GM12878 (cell line): ENCODE results near the gene WWTR1. TPM values are rescaled to one million over a fixed set of nuclear protein-coding genes. Genes with fewer than 3 reads are reported as not detected.

Experiments
- CBFB ChIP-seq: IDR thresholded peaks from 2 replicates; pipeline ENCODE4 v1.6.1; 2016; ENCODE audit warnings: antibody characterized with exemption, low read depth
- EZH2 ChIP-seq: IDR thresholded peaks from 2 replicates; pipeline ENCODE4 v1.6.1; 2012; ENCODE audit warnings: low read depth, mild to moderate bottlenecking, control low read depth, inconsistent platforms, low read length, borderline replicate concordance; ENCODE audit not compliant: control insufficient read depth
- HCFC1 ChIP-seq: fragments of 150-350 bp; IDR thresholded peaks from 2 replicates; pipeline ENCODE4 v1.6.1; 2014; ENCODE audit warnings: low read length
- IKZF2 ChIP-seq, 2 experiments: fragments of 450-650 bp; IDR thresholded peaks; 2 replicates each; pipeline ENCODE4 v1.6.1; 2017; ENCODE audit warnings: mild to moderate bottlenecking in 2 of 2, moderate library complexity in 2 of 2
- KLF5 ChIP-seq: fragments of 450-650 bp; IDR thresholded peaks from 2 replicates; pipeline ENCODE4 v1.6.1; 2014; ENCODE audit warnings: mild to moderate bottlenecking; ENCODE audit not compliant: partially characterized antibody
- MEF2B ChIP-seq: fragments of 450-650 bp; IDR thresholded peaks from 2 replicates; pipeline ENCODE4 v1.6.1; 2018; ENCODE audit warnings: mild to moderate bottlenecking, moderate library complexity; ENCODE audit not compliant: partially characterized antibody, poor library complexity, severe bottlenecking
- RAD51 ChIP-seq: fragments of 450-650 bp; IDR thresholded peaks from 2 replicates; pipeline ENCODE4 v1.6.1; 2016; ENCODE audit warnings: moderate library complexity, mild to moderate bottlenecking, inconsistent platforms
- STAT1 ChIP-seq: fragments of 450-650 bp; conservative IDR thresholded peaks from 2 replicates; pipeline ENCODE4 v1.6.1; 2014; ENCODE audit warnings: antibody characterized with exemption, mild to moderate bottlenecking
- TBL1XR1 ChIP-seq: IDR thresholded peaks from 2 replicates; pipeline ENCODE4 v1.6.1; 2012; ENCODE audit warnings: low read depth, low read length, improper control_type of control experiment
- ZNF217 ChIP-seq: fragments of 450-650 bp; IDR thresholded peaks from 2 replicates; pipeline ENCODE4 v1.6.1; 2017; ENCODE audit warnings: antibody characterized with exemption, mild to moderate bottlenecking
- polyA plus RNA-seq, 11 experiments: library from polyadenylated mRNA; depleted of rRNA in 4 of 11; unstranded in 6 of 11; stranded (reverse) in 5 of 11; fragments of >200 nt; fragmentation: Nextera tagmentation in 4 of 11; fragmentation: Illumina TruSeq in 1 of 11; extraction: Ambion mirVana in 4 of 11; extraction: Trizol in 1 of 11; gene quantifications; 1 replicate in 1 of 11; 2 replicates in 10 of 11; pipeline versions ENCODE4 v1.2.1 to v1.2.3, GENCODE V29; 2011 to 2016; ENCODE audit warnings: inconsistent platforms in 2 of 11, missing spikeins in 2 of 11, low read depth in 1 of 11
- total RNA-seq, 4 experiments: library from RNA; depleted of rRNA in 3 of 4; stranded (reverse); fragments of >200 nt in 3 of 4; fragmentation: Illumina TruSeq in 1 of 4; extraction: Trizol in 1 of 4; gene quantifications; 2 replicates each; pipeline versions ENCODE4 v1.2.1 to v1.2.3, GENCODE V29; 2013 to 2021
- TF ChIP-seq, protein P1 (sequence below): IDR thresholded peaks from 2 replicates; pipeline ENCODE4 v1.6.1; 2012; ENCODE audit warnings: improper control_type of control experiment, low read depth, low read length; ENCODE audit not compliant: insufficient replicate concordance
- TF ChIP-seq, protein P2 (sequence below): fragments of 450-650 bp; IDR thresholded peaks from 2 replicates; pipeline ENCODE4 v1.6.1; 2017; ENCODE audit warnings: borderline replicate concordance
- TF ChIP-seq, protein P3 (sequence below): fragments of 150-350 bp; IDR thresholded peaks from 2 replicates; pipeline ENCODE4 v1.6.1; 2014; ENCODE audit warnings: mild to moderate bottlenecking, low read depth, low read length
- TF ChIP-seq, protein P4 (sequence below): fragments of 450-650 bp; formaldehyde crosslinking; IDR thresholded peaks from 2 replicates; pipeline ENCODE4 v1.4.0; 2020; ENCODE audit warnings: mild to moderate bottlenecking, moderate library complexity
- TF ChIP-seq, protein P5 (sequence below): fragments of 450-650 bp; IDR thresholded peaks from 2 replicates; pipeline ENCODE4 v1.6.1; 2017; ENCODE audit warnings: mild to moderate bottlenecking, low read depth, inconsistent platforms; ENCODE audit not compliant: poor library complexity, severe bottlenecking

The WWTR1 gene
- total and polyA plus RNA-seq, 10 of the 15 experiments (the other 5 are each of a cell fraction or from before 2014, with no cell fraction given), result 2.5 to 18.5 (median 5.8) TPM

DNA sequence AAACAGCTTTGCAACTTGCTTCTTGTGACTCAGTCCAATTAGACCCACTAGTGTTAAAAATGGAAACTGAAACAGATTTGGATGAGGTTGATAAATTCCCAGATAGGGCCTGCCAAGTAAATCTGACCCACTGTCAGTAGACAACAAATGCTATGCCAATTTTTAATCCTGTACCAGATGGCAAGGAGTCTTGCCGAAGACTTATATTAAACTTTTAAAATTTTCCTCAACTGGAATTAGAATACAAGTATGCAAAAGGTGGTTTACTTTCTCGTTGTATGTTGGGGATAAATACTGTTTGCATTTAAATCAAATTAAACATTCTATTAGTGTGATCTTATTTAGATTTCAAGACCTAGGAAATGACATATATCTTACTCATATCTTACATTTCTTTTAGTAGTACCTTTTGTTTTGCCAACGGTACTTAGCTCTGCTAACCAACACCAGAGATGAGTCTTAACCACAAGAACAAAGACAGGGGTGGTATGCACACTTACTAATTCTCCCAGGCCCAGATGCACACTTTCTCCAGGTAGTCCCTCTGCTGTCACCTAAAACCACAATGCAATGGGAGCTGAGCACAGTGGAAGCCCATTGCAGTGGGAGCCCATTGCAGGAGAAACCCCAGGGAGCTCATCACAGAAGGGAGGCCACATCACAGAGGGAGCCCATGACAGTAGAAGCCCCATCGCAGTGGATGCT lies 77.8 kb downstream of the WWTR1 start (continued):
- TF ChIP-seq, protein P1, sequence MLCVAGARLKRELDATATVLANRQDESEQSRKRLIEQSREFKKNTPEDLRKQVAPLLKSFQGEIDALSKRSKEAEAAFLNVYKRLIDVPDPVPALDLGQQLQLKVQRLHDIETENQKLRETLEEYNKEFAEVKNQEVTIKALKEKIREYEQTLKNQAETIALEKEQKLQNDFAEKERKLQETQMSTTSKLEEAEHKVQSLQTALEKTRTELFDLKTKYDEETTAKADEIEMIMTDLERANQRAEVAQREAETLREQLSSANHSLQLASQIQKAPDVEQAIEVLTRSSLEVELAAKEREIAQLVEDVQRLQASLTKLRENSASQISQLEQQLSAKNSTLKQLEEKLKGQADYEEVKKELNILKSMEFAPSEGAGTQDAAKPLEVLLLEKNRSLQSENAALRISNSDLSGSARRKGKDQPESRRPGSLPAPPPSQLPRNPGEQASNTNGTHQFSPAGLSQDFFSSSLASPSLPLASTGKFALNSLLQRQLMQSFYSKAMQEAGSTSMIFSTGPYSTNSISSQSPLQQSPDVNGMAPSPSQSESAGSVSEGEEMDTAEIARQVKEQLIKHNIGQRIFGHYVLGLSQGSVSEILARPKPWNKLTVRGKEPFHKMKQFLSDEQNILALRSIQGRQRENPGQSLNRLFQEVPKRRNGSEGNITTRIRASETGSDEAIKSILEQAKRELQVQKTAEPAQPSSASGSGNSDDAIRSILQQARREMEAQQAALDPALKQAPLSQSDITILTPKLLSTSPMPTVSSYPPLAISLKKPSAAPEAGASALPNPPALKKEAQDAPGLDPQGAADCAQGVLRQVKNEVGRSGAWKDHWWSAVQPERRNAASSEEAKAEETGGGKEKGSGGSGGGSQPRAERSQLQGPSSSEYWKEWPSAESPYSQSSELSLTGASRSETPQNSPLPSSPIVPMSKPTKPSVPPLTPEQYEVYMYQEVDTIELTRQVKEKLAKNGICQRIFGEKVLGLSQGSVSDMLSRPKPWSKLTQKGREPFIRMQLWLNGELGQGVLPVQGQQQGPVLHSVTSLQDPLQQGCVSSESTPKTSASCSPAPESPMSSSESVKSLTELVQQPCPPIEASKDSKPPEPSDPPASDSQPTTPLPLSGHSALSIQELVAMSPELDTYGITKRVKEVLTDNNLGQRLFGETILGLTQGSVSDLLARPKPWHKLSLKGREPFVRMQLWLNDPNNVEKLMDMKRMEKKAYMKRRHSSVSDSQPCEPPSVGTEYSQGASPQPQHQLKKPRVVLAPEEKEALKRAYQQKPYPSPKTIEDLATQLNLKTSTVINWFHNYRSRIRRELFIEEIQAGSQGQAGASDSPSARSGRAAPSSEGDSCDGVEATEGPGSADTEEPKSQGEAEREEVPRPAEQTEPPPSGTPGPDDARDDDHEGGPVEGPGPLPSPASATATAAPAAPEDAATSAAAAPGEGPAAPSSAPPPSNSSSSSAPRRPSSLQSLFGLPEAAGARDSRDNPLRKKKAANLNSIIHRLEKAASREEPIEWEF, result no peak
- TF ChIP-seq CBFB, result peak; percentile 87; the same call in 1 of the 2 replicates
- TF ChIP-seq, protein P2, sequence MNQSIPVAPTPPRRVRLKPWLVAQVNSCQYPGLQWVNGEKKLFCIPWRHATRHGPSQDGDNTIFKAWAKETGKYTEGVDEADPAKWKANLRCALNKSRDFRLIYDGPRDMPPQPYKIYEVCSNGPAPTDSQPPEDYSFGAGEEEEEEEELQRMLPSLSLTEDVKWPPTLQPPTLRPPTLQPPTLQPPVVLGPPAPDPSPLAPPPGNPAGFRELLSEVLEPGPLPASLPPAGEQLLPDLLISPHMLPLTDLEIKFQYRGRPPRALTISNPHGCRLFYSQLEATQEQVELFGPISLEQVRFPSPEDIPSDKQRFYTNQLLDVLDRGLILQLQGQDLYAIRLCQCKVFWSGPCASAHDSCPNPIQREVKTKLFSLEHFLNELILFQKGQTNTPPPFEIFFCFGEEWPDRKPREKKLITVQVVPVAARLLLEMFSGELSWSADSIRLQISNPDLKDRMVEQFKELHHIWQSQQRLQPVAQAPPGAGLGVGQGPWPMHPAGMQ, result no peak
- TF ChIP-seq ZNF217, result no peak
- no peak for TF ChIP-seq HCFC1
- no peak for TF ChIP-seq STAT1
- peak; percentile 64 for TF ChIP-seq MEF2B
- TF ChIP-seq EZH2, result no peak
- TF ChIP-seq, protein P3, sequence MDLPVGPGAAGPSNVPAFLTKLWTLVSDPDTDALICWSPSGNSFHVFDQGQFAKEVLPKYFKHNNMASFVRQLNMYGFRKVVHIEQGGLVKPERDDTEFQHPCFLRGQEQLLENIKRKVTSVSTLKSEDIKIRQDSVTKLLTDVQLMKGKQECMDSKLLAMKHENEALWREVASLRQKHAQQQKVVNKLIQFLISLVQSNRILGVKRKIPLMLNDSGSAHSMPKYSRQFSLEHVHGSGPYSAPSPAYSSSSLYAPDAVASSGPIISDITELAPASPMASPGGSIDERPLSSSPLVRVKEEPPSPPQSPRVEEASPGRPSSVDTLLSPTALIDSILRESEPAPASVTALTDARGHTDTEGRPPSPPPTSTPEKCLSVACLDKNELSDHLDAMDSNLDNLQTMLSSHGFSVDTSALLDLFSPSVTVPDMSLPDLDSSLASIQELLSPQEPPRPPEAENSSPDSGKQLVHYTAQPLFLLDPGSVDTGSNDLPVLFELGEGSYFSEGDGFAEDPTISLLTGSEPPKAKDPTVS, result no peak
- TF ChIP-seq TBL1XR1, result no peak
- TF ChIP-seq, protein P4, sequence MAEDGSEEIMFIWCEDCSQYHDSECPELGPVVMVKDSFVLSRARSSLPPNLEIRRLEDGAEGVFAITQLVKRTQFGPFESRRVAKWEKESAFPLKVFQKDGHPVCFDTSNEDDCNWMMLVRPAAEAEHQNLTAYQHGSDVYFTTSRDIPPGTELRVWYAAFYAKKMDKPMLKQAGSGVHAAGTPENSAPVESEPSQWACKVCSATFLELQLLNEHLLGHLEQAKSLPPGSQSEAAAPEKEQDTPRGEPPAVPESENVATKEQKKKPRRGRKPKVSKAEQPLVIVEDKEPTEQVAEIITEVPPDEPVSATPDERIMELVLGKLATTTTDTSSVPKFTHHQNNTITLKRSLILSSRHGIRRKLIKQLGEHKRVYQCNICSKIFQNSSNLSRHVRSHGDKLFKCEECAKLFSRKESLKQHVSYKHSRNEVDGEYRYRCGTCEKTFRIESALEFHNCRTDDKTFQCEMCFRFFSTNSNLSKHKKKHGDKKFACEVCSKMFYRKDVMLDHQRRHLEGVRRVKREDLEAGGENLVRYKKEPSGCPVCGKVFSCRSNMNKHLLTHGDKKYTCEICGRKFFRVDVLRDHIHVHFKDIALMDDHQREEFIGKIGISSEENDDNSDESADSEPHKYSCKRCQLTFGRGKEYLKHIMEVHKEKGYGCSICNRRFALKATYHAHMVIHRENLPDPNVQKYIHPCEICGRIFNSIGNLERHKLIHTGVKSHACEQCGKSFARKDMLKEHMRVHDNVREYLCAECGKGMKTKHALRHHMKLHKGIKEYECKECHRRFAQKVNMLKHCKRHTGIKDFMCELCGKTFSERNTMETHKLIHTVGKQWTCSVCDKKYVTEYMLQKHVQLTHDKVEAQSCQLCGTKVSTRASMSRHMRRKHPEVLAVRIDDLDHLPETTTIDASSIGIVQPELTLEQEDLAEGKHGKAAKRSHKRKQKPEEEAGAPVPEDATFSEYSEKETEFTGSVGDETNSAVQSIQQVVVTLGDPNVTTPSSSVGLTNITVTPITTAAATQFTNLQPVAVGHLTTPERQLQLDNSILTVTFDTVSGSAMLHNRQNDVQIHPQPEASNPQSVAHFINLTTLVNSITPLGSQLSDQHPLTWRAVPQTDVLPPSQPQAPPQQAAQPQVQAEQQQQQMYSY (CRISPR knock-in tag), result no peak
- no peak for TF ChIP-seq KLF5
- no peak for TF ChIP-seq RAD51
- peak; percentile 67 to 76 for TF ChIP-seq IKZF2 (IDR thresholded peaks at IDR 0.05)
- TF ChIP-seq, protein P5, sequence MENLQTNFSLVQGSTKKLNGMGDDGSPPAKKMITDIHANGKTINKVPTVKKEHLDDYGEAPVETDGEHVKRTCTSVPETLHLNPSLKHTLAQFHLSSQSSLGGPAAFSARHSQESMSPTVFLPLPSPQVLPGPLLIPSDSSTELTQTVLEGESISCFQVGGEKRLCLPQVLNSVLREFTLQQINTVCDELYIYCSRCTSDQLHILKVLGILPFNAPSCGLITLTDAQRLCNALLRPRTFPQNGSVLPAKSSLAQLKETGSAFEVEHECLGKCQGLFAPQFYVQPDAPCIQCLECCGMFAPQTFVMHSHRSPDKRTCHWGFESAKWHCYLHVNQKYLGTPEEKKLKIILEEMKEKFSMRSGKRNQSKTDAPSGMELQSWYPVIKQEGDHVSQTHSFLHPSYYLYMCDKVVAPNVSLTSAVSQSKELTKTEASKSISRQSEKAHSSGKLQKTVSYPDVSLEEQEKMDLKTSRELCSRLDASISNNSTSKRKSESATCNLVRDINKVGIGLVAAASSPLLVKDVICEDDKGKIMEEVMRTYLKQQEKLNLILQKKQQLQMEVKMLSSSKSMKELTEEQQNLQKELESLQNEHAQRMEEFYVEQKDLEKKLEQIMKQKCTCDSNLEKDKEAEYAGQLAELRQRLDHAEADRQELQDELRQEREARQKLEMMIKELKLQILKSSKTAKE, result no peak
